ENCODE measurements around the gene FBXO21. TPM values are rescaled to one million over a fixed set of nuclear protein-coding genes. Genes with fewer than 3 reads are reported as not detected.

FBXO21 gene
- total and polyA plus RNA-seq, 2 of the 13 experiments (the other 11 are each of a cell fraction or from before 2014, with no cell fraction given), result 15.6 to 32.5 TPM

DNA sequence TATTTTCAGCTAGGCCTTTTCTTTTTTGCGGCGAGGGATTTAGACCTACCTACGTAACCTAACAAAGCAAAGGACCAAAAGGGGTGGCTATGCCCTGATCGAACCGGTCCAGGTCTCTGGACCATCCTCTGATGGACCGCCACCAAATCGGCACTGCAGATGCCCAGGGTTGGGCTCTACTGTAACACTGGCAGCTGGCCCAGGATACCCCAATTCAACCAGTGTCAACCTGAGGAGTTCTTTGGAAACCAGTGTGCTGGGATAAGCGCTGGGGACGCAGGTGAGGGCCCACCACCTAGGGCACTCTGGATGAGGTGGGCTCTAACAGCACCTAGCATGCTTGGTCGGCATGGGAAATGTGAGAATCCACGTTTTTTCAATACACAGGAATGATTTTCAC, 32.2 kb downstream of the FBXO21 start:
- intact Hi-C loops (cut with micrococcal nuclease; ENCODE audit: unreplicated experiment), result no loop called here
- H3K4me2 ChIP-seq (ENCODE audit: low read depth, low read length), result no peak overlapping the region
- WGBS (ENCODE audit: low lambda C conversion rate), result 85% methylated on average over 10 of the region's 11 CpGs
- H4K20me1 ChIP-seq (ENCODE audit: insufficient read depth, low read length), result no peaks in the 10 kb centered on the region
- no peak for FAIRE-seq
- no peaks in the 10 kb centered on the region for H3K79me2 ChIP-seq (ENCODE audit: insufficient read depth, low read length)
- no peak overlapping the region for H3K27ac ChIP-seq (ENCODE audit: extremely low read length, insufficient read depth, low read length)
- no peaks in the 10 kb centered on the region for H3K9me3 ChIP-seq (ENCODE audit: low read length)
- ChIA-PET CTCF (ENCODE audit: low intra/inter-chr PET ratio, low total read pairs) (no interaction called here), POLR2A (no interaction called here)
- H3K4me1 ChIP-seq (ENCODE audit: insufficient read depth, low read length), result peaks cover 11% of the 10 kb centered on the region
- no peak overlapping the region for H3K4me3 ChIP-seq (replicated peaks in 1 of 3; ENCODE audit: insufficient read depth in 1 of 3, low read depth in 2 of 3, low read length in 3 of 3)
- TF ChIP-seq TBP (CRISPR knock-in tag; IDR thresholded peaks at IDR 0.05) (no peak), RARA (CRISPR knock-in tag; IDR thresholded peaks at IDR 0.05) (no peak), CEBPG (CRISPR knock-in tag; IDR thresholded peaks at IDR 0.05) (no peak), MTF1 (CRISPR knock-in tag; IDR thresholded peaks at IDR 0.05) (no peak)
- TF ChIP-seq, protein P1, sequence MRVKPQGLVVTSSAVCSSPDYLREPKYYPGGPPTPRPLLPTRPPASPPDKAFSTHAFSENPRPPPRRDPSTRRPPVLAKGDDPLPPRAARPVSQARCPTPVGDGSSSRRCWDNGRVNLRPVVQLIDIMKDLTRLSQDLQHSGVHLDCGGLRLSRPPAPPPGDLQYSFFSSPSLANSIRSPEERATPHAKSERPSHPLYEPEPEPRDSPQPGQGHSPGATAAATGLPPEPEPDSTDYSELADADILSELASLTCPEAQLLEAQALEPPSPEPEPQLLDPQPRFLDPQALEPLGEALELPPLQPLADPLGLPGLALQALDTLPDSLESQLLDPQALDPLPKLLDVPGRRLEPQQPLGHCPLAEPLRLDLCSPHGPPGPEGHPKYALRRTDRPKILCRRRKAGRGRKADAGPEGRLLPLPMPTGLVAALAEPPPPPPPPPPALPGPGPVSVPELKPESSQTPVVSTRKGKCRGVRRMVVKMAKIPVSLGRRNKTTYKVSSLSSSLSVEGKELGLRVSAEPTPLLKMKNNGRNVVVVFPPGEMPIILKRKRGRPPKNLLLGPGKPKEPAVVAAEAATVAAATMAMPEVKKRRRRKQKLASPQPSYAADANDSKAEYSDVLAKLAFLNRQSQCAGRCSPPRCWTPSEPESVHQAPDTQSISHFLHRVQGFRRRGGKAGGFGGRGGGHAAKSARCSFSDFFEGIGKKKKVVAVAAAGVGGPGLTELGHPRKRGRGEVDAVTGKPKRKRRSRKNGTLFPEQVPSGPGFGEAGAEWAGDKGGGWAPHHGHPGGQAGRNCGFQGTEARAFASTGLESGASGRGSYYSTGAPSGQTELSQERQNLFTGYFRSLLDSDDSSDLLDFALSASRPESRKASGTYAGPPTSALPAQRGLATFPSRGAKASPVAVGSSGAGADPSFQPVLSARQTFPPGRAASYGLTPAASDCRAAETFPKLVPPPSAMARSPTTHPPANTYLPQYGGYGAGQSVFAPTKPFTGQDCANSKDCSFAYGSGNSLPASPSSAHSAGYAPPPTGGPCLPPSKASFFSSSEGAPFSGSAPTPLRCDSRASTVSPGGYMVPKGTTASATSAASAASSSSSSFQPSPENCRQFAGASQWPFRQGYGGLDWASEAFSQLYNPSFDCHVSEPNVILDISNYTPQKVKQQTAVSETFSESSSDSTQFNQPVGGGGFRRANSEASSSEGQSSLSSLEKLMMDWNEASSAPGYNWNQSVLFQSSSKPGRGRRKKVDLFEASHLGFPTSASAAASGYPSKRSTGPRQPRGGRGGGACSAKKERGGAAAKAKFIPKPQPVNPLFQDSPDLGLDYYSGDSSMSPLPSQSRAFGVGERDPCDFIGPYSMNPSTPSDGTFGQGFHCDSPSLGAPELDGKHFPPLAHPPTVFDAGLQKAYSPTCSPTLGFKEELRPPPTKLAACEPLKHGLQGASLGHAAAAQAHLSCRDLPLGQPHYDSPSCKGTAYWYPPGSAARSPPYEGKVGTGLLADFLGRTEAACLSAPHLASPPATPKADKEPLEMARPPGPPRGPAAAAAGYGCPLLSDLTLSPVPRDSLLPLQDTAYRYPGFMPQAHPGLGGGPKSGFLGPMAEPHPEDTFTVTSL (CRISPR knock-in tag; IDR thresholded peaks at IDR 0.05; ENCODE audit: borderline replicate concordance), result no peak
- peaks cover 38 to 93% of the 10 kb centered on the region in 2 experiments for H3K36me3 ChIP-seq (replicated peaks in 1 of 2; ENCODE audit: control insufficient read depth in 1 of 2, insufficient read depth in 2 of 2, low read length in 2 of 2)
- BruUV-seq (replicated peaks), result no TSS peak
- no peak overlapping the region for H3K9ac ChIP-seq (ENCODE audit: insufficient read depth, low read depth, low read length)
- H3K27me3 ChIP-seq (ENCODE audit: control insufficient read depth in 1 of 2, insufficient read depth in 2 of 2, low read length in 2 of 2), result no peaks in the 10 kb centered on the region; a peak in 1 of 5 replicates
- H2AFZ ChIP-seq (ENCODE audit: low read length), result no peak overlapping the region
- in situ Hi-C loops (cut with HindIII; ENCODE audit: extremely low pct_ligation_motif_present, low pct_unique_long_range_greater_than_20kb), result no loop called here
- no peak for DNase-seq (ENCODE audit: low spot score)
- no peak for ATAC-seq

All from HepG2 (cell line).